ENCODE data around the gene RAMP2. TPM values are rescaled to one million over a fixed set of nuclear protein-coding genes. Genes with fewer than 3 reads are reported as not detected.
A peak's percentile ranks its signal among the peaks of the same experiment; 100 is the strongest.

Gene RAMP2
- total and polyA plus RNA-seq, 2 of the 13 experiments (the other 11 are each of a cell fraction or from before 2014, with no cell fraction given) = 1.4 to 5.2 TPM

DNA sequence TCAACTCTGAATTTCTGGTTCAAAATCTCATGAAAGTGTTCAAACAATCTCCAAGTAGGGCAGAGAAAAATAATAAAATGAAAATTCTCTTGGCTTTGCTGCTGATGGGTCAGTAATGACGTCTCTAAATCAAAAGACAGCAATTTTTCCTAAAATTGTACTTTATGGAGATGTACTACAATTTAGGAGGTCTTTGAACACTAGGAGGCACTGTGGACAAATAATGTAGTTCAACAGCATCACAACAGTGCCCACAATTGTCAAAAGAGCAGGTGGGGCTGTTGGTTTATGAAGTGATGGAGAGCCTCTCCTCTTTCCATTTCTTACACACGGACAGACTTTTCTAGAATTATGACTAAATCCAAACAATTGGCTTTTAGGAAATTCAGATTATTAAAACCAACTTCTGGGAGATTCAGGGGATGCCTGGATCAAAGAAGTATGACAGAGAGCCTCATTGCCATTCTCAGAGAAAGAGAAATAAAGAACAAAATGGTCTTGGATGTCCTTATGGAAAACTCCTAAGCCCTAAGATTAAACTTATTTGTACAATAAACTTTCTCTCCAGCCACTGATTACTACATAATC lies 39.9 kb upstream of the RAMP2 start (continued):
- TF ChIP-seq FOXA1 (IDR thresholded peaks at IDR 0.05) = no peak
- no peak for TF ChIP-seq FOXA1 (CRISPR knock-in tag; IDR thresholded peaks at IDR 0.05)
- no peak for TF ChIP-seq ZSCAN29 (CRISPR knock-in tag; conservative IDR thresholded peaks at IDR 0.05)
- peak; percentile 94 for TF ChIP-seq STAG1 (CRISPR knock-in tag; IDR thresholded peaks at IDR 0.05)
- no peak for TF ChIP-seq NR2F6 (IDR thresholded peaks at IDR 0.05)
- no peak for TF ChIP-seq NR2F6 (CRISPR knock-in tag; IDR thresholded peaks at IDR 0.05)
- no peak for TF ChIP-seq ZNF562 (CRISPR knock-in tag; IDR thresholded peaks at IDR 0.05; ENCODE audit: borderline replicate concordance)

DNA sequence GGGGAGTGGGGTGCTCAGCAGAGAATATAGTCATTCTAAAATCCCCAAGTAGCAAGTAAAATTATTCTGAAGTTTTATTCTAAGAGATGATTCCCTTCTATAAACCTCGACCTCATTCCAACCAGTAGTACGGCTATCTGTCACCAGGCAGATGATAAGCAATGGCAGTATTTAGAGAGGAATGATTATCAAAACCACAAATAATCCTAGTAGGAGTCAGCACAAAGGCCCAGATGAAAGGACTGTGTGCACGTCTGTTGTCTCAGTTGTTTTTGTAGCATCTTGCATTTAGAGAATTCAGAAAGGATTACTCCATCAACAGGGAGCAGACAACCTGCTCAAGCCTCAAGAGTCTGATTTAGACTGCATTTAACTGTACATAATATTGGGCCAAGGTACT lies 37.4 kb upstream of the RAMP2 start:
- no TSS peak for BruUV-seq (replicated peaks)
- no peak for TF ChIP-seq ZNF101 (CRISPR knock-in tag; IDR thresholded peaks at IDR 0.05; ENCODE audit: borderline replicate concordance, low read depth)
- TF ChIP-seq ZNF879 (CRISPR knock-in tag; IDR thresholded peaks at IDR 0.05) = no peak
- no peak for TF ChIP-seq PAX8 (CRISPR knock-in tag; IDR thresholded peaks at IDR 0.05; ENCODE audit: borderline replicate concordance)
- no peak for TF ChIP-seq PCBP1 (IDR thresholded peaks at IDR 0.05; ENCODE audit: borderline replicate concordance, low read depth, low read length)
- no peak for TF ChIP-seq KAT2B (IDR thresholded peaks at IDR 0.05; ENCODE audit: borderline replicate concordance, low read depth, low read length)
- no peak for TF ChIP-seq ZNF781 (CRISPR knock-in tag; IDR thresholded peaks at IDR 0.05; ENCODE audit: borderline replicate concordance, not compliant biosample characterization)
- TF ChIP-seq, protein P1, sequence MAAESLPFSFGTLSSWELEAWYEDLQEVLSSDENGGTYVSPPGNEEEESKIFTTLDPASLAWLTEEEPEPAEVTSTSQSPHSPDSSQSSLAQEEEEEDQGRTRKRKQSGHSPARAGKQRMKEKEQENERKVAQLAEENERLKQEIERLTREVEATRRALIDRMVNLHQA (CRISPR knock-in tag; IDR thresholded peaks at IDR 0.05) = no peak
- TF ChIP-seq HNRNPLL (IDR thresholded peaks at IDR 0.05; ENCODE audit: low read depth, low read length, poor library complexity, severe bottlenecking) = no peak
- TF ChIP-seq, protein P2, sequence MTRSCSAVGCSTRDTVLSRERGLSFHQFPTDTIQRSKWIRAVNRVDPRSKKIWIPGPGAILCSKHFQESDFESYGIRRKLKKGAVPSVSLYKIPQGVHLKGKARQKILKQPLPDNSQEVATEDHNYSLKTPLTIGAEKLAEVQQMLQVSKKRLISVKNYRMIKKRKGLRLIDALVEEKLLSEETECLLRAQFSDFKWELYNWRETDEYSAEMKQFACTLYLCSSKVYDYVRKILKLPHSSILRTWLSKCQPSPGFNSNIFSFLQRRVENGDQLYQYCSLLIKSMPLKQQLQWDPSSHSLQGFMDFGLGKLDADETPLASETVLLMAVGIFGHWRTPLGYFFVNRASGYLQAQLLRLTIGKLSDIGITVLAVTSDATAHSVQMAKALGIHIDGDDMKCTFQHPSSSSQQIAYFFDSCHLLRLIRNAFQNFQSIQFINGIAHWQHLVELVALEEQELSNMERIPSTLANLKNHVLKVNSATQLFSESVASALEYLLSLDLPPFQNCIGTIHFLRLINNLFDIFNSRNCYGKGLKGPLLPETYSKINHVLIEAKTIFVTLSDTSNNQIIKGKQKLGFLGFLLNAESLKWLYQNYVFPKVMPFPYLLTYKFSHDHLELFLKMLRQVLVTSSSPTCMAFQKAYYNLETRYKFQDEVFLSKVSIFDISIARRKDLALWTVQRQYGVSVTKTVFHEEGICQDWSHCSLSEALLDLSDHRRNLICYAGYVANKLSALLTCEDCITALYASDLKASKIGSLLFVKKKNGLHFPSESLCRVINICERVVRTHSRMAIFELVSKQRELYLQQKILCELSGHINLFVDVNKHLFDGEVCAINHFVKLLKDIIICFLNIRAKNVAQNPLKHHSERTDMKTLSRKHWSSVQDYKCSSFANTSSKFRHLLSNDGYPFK (CRISPR knock-in tag; IDR thresholded peaks at IDR 0.05; ENCODE audit: borderline replicate concordance) = no peak
- TF ChIP-seq, protein P3, sequence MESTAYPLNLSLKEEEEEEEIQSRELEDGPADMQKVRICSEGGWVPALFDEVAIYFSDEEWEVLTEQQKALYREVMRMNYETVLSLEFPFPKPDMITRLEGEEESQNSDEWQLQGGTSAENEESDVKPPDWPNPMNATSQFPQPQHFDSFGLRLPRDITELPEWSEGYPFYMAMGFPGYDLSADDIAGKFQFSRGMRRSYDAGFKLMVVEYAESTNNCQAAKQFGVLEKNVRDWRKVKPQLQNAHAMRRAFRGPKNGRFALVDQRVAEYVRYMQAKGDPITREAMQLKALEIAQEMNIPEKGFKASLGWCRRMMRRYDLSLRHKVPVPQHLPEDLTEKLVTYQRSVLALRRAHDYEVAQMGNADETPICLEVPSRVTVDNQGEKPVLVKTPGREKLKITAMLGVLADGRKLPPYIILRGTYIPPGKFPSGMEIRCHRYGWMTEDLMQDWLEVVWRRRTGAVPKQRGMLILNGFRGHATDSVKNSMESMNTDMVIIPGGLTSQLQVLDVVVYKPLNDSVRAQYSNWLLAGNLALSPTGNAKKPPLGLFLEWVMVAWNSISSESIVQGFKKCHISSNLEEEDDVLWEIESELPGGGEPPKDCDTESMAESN (CRISPR knock-in tag; conservative IDR thresholded peaks at IDR 0.05) = no peak
- TF ChIP-seq, protein P4, sequence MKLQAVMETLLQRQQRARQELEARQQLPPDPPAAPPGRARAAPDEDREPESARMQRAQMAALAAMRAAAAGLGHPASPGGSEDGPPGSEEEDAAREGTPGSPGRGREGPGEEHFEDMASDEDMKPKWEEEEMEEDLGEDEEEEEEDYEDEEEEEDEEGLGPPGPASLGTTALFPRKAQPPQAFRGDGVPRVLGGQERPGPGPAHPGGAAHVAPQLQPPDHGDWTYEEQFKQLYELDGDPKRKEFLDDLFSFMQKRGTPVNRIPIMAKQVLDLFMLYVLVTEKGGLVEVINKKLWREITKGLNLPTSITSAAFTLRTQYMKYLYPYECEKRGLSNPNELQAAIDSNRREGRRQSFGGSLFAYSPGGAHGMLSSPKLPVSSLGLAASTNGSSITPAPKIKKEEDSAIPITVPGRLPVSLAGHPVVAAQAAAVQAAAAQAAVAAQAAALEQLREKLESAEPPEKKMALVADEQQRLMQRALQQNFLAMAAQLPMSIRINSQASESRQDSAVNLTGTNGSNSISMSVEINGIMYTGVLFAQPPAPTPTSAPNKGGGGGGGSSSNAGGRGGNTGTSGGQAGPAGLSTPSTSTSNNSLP (IDR thresholded peaks at IDR 0.05; ENCODE audit: low read depth, low read length) = no peak

More for the DNA sequence above, 37.4 kb upstream of the RAMP2 start:
- no peaks in the 10 kb centered on the region for H3K27me3 ChIP-seq (ENCODE audit: control insufficient read depth in 1 of 2, insufficient read depth in 2 of 2, low read length in 2 of 2)
- H4K20me1 ChIP-seq (ENCODE audit: insufficient read depth, low read length) = no peaks in the 10 kb centered on the region
- DNase-seq (ENCODE audit: low spot score) (no peak), FAIRE-seq (no peak), ATAC-seq (no peak)
- no peaks in the 10 kb centered on the region for H3K9me3 ChIP-seq (ENCODE audit: low read length)
- CTCF ChIA-PET (ENCODE audit: low intra/inter-chr PET ratio, low total read pairs) = no interaction called here
- in situ Hi-C loops (cut with HindIII; ENCODE audit: extremely low pct_ligation_motif_present, low pct_unique_long_range_greater_than_20kb) (loop anchor here (5.0 kb wide), 1 partner anchor 39 kb away; the partner anchor contains the start of gene RAMP2), intact Hi-C loops (cut with micrococcal nuclease; ENCODE audit: unreplicated experiment) (no loop called here)
- H3K9ac ChIP-seq (ENCODE audit: insufficient read depth, low read depth, low read length) = no peak overlapping the region
- H3K4me2 ChIP-seq (ENCODE audit: low read depth, low read length) = no peak overlapping the region
- H2AFZ ChIP-seq (ENCODE audit: low read length) = no peak overlapping the region
- H3K4me3 ChIP-seq (replicated peaks in 1 of 3; ENCODE audit: insufficient read depth in 1 of 3, low read depth in 2 of 3, low read length in 3 of 3) = no peak overlapping the region
- POLR2A ChIA-PET = no interaction called here
- H3K27ac ChIP-seq (ENCODE audit: extremely low read length, insufficient read depth, low read length) = no peak overlapping the region
- WGBS (ENCODE audit: low lambda C conversion rate) = 89% methylated on average over 3 of the region's 3 CpGs
- no peaks in the 10 kb centered on the region for H3K4me1 ChIP-seq (ENCODE audit: insufficient read depth, low read length)
- H3K36me3 ChIP-seq (replicated peaks in 1 of 2; ENCODE audit: control insufficient read depth in 1 of 2, insufficient read depth in 2 of 2, low read length in 2 of 2) = peaks cover 11 to 42% of the 10 kb centered on the region in 2 experiments
- H3K79me2 ChIP-seq (ENCODE audit: insufficient read depth, low read length) = no peaks in the 10 kb centered on the region
